GM12873 (cell line): ENCODE measurements around the gene NADK.

Experiments
- CTCF ChIP-seq: IDR thresholded peaks from 2 replicates; pipeline ENCODE4 v1.5.1; 2012; ENCODE audit warnings: low read depth, mild to moderate bottlenecking, moderate library complexity, low read length, control low read depth; ENCODE audit not compliant: insufficient read depth; ENCODE audit errors: missing control alignments

Gene NADK

DNA sequence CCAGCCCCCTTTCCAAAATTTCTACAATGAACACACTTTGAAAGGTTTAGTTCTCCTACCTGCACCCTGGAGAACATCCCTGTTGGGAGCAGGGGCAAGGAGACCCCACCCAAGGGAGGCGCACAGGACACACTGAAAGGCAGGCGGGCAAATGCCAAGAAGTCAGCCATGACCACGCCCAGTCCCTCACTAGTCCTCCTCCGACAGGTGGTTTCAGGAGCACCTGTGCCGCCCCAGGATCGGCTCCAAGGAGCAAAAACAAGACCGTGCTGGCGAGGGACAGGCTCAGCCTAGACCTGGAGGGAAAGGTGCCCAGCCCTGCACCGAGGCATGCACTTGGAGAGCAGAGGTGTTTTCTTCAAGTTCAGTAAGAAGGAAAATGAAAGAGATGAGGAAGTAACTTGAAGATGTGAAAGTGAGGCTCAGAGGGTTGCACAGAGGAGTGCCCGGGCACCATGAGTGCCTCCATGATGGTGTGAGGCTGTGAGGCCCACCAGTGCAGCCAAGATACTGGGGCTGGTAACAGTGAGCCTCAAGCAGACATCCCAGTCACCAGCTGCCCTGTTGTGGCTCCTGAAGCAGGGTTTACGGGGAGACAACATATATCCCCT, 19.6 kb upstream of the NADK start:
- no peak for TF ChIP-seq CTCF

- peak; percentile 22 for TF ChIP-seq CTCF
Observed at GRCh38 chr1:1796466-1796865, 18.2 kb upstream of the NADK start.

GRCh38 chr1:1794999-1795398, 16.7 kb upstream of the NADK start:
- no peak for TF ChIP-seq CTCF

DNA sequence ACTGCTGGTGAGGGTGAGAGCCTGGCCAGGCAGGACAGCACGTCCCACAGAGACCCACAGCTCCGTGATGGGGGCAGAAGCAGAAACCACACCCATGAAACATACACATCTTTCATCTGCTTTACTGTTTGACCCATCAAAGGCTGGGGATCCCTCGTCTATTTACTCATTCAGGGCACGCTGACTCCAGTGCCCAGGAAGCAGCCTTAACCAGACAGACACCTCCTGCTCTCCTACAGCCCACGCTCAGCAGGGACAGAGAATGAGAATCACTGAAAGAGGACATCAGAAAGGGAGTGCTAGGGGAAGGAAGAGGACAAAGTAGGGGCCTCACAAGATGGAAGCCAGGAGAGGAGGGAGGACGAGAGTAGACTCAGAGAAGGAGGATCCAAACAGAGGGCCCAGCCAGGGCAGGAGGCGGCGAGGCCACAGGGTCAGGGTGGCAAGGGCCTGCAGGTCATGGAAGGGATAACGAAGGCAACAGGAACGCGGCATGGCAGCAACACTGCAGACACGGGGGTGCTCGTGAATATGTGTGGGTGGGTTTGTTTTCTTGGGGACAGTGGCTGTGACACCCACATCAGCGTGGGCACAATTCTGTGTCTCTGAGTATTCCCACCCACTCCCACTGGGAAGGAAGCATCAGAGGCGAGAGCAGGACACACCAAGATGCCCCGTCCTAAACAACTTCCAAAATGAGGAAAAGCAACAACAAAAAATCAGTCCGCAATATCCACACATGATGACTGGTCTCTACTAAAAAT, 15.4 kb upstream of the NADK start:
- no peak for TF ChIP-seq CTCF

DNA sequence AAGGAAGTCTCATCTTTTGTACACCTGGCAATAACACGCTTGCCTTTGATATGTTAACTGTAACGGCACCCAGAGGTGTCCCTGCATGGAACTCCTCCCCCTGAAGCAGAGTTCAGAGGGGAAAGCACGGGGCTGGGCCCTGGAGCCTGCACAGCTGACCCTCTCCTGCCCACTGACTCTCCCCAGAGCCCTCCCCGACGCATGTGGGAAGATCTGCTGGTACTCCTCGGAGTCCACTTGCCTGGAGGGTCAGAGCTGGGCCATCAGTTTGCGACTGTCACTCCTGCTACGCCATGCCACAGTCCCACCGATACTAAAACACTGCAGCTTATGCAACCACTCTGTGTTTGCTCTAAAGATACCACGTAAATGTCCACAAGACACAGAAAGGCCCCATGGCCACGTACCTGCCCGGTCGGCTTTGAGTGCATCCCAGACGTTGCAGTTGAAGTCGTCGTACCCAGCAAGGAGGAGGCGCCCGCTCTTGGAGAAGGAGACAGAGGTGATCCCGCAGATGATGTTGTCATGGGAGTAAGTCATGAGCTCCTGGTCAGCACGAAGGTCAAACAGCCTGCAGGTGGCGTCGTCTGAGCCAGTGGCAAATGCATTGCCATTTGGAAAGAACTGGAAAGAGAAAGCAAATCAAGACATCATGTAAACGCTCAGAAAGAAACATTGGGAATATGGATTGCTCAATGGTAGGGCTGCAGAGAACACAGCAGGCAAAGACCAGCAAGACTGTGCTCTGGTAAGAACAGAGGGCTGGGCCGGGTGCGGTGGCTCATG, 10.6 kb upstream of the NADK start:
- TF ChIP-seq CTCF: peak; percentile 55

DNA sequence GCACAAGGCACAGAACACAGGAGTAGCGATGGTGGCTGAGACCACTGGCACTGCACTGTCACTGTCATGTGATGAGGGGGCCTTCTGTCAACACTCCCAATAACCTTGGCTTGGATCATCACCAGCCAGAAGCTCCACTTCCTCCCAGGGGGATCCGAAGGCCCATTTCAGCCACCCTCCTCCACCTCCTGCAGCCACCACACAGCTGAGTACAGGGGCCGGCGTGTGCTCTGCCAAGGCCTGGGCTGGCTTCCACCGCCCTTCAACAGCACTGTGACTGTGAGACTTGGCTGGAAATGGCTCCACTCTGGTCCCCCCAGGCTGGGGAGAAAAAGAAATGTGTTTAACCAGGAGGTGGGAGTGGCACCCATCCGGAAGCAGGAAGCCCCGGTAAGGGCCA, 9.9 kb upstream of the NADK start:
- TF ChIP-seq CTCF: no peak
